GM20000 (cell line): ENCODE measurements around the gene AHRR.

ENCODE experiments used
- DNase-seq: peaks from one replicate; pipeline ENCODE4 v3.0.0; 2012; ENCODE audit warnings: low spot score
- TF ChIP-seq, protein P1 (sequence below): IDR thresholded peaks from 2 replicates; pipeline ENCODE4 v1.5.1; 2012; ENCODE audit warnings: mild to moderate bottlenecking, control low read depth; ENCODE audit errors: extremely low read depth, missing control alignments

Gene AHRR

GRCh38 chr5:371811-372555, 50.5 kb downstream of the AHRR start:
- no peak for DNase-seq
- TF ChIP-seq, protein P1, sequence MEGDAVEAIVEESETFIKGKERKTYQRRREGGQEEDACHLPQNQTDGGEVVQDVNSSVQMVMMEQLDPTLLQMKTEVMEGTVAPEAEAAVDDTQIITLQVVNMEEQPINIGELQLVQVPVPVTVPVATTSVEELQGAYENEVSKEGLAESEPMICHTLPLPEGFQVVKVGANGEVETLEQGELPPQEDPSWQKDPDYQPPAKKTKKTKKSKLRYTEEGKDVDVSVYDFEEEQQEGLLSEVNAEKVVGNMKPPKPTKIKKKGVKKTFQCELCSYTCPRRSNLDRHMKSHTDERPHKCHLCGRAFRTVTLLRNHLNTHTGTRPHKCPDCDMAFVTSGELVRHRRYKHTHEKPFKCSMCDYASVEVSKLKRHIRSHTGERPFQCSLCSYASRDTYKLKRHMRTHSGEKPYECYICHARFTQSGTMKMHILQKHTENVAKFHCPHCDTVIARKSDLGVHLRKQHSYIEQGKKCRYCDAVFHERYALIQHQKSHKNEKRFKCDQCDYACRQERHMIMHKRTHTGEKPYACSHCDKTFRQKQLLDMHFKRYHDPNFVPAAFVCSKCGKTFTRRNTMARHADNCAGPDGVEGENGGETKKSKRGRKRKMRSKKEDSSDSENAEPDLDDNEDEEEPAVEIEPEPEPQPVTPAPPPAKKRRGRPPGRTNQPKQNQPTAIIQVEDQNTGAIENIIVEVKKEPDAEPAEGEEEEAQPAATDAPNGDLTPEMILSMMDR = no peak

DNA sequence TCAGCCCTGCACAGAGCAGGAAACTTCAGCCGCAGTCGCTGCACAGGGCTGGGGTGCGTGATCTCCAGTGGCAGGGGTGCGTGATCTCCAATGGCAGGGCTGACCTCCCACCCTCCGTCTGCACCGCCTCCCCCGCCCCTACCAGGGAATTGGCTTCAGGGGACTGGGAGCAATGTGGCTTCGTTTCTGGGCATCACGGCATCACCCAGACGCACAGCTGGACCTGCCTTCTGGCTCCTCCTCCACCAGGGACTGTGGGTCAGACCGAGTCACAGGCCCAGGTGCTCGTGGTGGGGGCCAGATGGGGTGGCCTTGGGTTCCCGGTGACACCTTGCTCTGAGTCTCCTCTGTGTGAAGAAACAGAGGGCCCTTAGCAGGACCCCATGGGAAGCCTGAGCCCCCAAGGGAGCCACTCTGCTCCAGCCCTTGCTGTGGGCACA, 51.1 kb downstream of the AHRR start:
- TF ChIP-seq, protein P1 = no peak
- no peak for DNase-seq

- no peak for DNase-seq
- TF ChIP-seq, protein P1 = no peak
Measured at GRCh38 chr5:372996-373709, 51.6 kb downstream of the AHRR start.

DNA sequence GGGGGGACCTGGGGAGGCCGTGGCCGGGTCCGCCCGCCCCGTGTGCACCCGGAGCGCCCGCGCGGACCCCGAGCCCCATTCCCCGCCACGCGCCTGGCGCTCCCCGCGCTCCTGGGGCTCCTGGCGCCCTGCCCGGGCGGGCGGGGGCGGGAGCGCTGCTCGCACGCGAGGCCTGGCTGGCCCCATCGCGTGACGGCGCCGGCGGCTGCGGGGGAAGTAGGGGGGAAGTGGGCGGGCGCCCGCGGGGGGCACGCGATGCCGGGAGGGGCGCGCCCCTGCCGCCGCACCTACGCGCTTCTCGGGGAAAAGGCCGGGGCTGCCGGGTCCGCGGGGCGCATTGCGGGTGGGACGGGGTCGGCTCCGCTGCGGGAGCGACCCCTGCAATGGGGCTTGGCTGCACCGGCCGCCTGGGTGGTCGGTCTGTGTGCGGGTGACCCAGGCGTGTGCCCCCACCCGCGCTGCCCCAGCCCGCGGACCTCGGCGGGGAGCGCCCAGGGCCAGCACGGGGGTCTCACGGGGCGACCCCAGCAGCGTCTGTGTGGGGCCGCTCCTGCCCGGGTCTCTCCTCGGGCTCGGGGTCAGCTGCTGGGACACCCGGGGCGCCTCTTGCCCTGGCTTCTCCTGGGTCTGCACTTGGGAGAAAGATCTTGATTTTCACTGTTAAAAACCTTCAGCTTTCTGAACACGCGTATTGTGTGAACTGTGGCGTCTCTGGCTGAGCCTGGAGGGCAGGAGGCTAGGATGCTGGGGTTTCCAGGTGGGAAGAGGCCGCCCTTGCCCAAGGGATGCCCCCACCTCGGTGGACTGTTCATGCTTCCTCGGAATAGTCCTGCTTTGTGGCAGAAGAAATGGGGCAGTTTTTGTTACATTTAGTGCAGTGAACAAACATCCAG, 52.4 kb downstream of the AHRR start:
- TF ChIP-seq, protein P1 = no peak
- peak; percentile 93 for DNase-seq

DNA sequence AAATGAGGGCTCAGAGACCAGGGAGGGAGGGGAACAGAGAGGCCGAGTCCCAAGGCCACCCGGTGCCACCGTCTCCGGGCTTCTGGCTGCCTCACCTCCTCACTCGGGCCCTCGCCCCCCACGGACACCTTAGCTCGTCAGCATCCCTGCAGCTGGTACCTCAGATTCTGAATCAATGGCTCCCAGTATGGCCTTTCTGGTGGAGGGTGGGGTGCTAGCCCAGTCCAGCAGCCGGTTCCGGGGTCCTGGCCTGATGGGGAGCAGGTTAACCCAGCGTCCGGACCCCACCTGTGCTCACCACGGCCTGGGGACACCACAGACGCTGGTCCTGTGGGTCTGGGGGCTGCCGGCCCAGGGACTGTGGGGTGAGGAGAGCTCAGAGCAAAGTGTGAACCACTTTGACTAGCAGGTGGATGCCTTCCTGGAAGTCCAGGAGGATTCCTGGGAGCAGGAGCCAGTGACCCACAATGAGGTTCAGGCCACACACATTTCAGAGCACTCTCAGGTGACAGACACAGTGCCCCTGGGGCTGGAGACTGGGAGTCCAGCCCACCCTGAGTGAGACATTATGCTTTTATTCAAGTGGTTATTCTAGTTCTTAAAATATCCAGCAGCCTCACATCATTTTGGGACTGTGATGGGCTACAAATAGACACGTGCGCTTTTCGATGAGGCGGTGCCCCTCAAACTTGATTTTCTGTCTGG, 53.3 kb downstream of the AHRR start:
- DNase-seq = no peak
- TF ChIP-seq, protein P1 = no peak

DNA sequence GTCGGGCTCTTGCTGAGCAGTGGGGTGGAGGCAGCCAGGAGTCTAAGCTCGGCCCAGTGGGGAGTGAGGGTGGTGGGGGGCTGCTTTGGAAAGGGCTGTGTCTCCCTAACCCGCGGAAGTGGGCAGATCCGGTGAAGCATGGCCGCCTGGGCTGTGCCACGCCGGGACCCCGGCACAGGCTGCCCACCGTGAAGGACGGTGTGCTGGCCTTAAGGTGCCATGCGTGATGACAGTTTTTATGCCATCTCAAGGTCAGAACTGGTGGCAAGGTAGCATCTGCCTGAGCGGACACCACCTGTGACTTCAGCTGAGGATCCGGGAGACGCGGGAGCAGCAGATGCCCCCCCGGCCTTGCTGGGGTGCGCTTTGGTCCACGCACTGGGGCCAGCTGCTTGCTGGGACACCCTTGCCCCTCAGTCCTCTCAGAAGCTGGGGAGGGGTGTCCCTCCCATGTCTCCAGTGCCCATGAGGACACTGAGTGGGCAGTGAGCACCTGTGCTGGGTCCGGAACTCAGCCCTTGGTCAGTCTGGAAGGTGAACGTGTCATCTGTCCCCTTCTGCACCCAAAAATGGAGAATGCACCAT, 53.9 kb downstream of the AHRR start:
- TF ChIP-seq, protein P1 = no peak
- no peak for DNase-seq
